HepG2 (cell line): Measurements from ENCODE around the gene NUBP2. TPM values are rescaled to one million over a fixed set of nuclear protein-coding genes. Genes with fewer than 3 reads are reported as not detected.
A peak's percentile ranks its signal among the peaks of the same experiment; 100 is the strongest.

ENCODE experiments used
- FOXA1 ChIP-seq, 2 experiments: fragments of 450-650 bp in 1 of 2; sonication (generic) in 1 of 2; formaldehyde crosslinking in 1 of 2; IDR thresholded peaks; 2 replicates each; pipeline versions ENCODE4 v1.4.0 to v1.6.1; 2016 to 2020; ENCODE audit warnings: missing genetic modification reagents in 1 of 2
- HOXA3 ChIP-seq: sonication (generic); formaldehyde crosslinking; IDR thresholded peaks from 2 replicates; pipeline ENCODE4 v1.5.0; 2020; ENCODE audit warnings: missing genetic modification reagents
- KAT8 ChIP-seq: IDR thresholded peaks from 2 replicates; pipeline ENCODE4 v1.6.1; 2016; ENCODE audit warnings: missing genetic modification reagents, missing compliant biosample characterization
- NCOA2 ChIP-seq: sonication (generic); formaldehyde crosslinking; IDR thresholded peaks from 2 replicates; pipeline ENCODE4 v1.8.0; 2022; ENCODE audit warnings: inconsistent platforms
- NFKB2 ChIP-seq: sonication (generic); formaldehyde crosslinking; IDR thresholded peaks from 2 replicates; pipeline ENCODE4 v1.4.0; 2020; ENCODE audit warnings: missing genetic modification reagents, borderline replicate concordance
- SALL1 ChIP-seq: sonication (generic); formaldehyde crosslinking; IDR thresholded peaks from 2 replicates; pipeline ENCODE4 v1.8.0; 2022; ENCODE audit warnings: mild to moderate bottlenecking, missing genetic modification reagents
- SOX6 ChIP-seq, 2 experiments: fragments of 450-650 bp in 1 of 2; sonication (generic) in 1 of 2; formaldehyde crosslinking in 1 of 2; IDR thresholded peaks; 2 replicates each; pipeline versions ENCODE4 v1.4.0 to v1.6.1; 2017 to 2020; ENCODE audit warnings: antibody characterized with exemption in 1 of 2, mild to moderate bottlenecking in 1 of 2, missing genetic modification reagents in 1 of 2
- SPEN ChIP-seq: sonication (generic); formaldehyde crosslinking; IDR thresholded peaks from 2 replicates; pipeline ENCODE4 v1.5.1; 2020; ENCODE audit warnings: low read depth, mild to moderate bottlenecking, missing genetic modification reagents
- ZNF101 ChIP-seq: sonication (generic); formaldehyde crosslinking; IDR thresholded peaks from 2 replicates; pipeline ENCODE4 v1.4.0; 2020; ENCODE audit warnings: mild to moderate bottlenecking, low read depth, missing genetic modification reagents, borderline replicate concordance
- ZNF136 ChIP-seq: sonication (generic); formaldehyde crosslinking; IDR thresholded peaks from 2 replicates; pipeline ENCODE4 v1.8.1; 2022; ENCODE audit warnings: low read depth, mild to moderate bottlenecking, moderate library complexity, missing genetic modification reagents
- polyA plus RNA-seq, 8 experiments: library from polyadenylated mRNA; depleted of rRNA in 3 of 8; stranded (reverse) in 7 of 8; unstranded in 1 of 8; fragments of >200 nt; fragmentation: Illumina TruSeq in 4 of 8; extraction: Trizol in 4 of 8; gene quantifications; 2 replicates each; pipeline versions ENCODE4 v1.2.1 to v1.2.3, GENCODE V29; 2011 to 2016; ENCODE audit warnings: low read depth in 4 of 8, missing spikeins in 1 of 8, mixed read lengths in 1 of 8; ENCODE audit not compliant: insufficient read depth in 1 of 8
- total RNA-seq, 5 experiments: library from RNA; depleted of rRNA; stranded (reverse); fragments of >200 nt; fragmentation: Illumina TruSeq; extraction: Trizol; gene quantifications; 2 replicates each; pipeline ENCODE4 v1.2.3, GENCODE V29; 2016; ENCODE audit warnings: low read depth in 1 of 5
- TF ChIP-seq, protein P1 (sequence below): sonication (generic); formaldehyde crosslinking; IDR thresholded peaks from 2 replicates; pipeline ENCODE4 v1.4.0; 2020; ENCODE audit warnings: mild to moderate bottlenecking, missing genetic modification reagents
- TF ChIP-seq, protein P2 (sequence below): sonication (generic); formaldehyde crosslinking; IDR thresholded peaks from 2 replicates; pipeline ENCODE4 v1.4.0; 2020; ENCODE audit warnings: low read depth, mild to moderate bottlenecking, missing genetic modification reagents
- TF ChIP-seq, protein P3 (sequence below), 2 experiments: sonication (generic) in 1 of 2; formaldehyde crosslinking in 1 of 2; IDR thresholded peaks; 2 replicates each; pipeline versions ENCODE4 v1.4.0 to v1.6.1; 2016 to 2020; ENCODE audit warnings: borderline replicate concordance in 1 of 2, low read depth in 1 of 2, mild to moderate bottlenecking in 1 of 2, missing genetic modification reagents in 1 of 2
- TF ChIP-seq, protein P4 (sequence below): sonication (generic); formaldehyde crosslinking; conservative IDR thresholded peaks from 2 replicates; pipeline ENCODE4 v1.4.0; 2020; ENCODE audit warnings: missing genetic modification reagents
- TF ChIP-seq, protein P5 (sequence below): sonication (generic); formaldehyde crosslinking; IDR thresholded peaks from 2 replicates; pipeline ENCODE4 v1.4.0; 2020; ENCODE audit warnings: missing genetic modification reagents

The NUBP2 gene
- total and polyA plus RNA-seq, 2 of the 13 experiments (the other 11 are each of a cell fraction or from before 2014, with no cell fraction given) = 25.7 to 61.5 TPM

DNA sequence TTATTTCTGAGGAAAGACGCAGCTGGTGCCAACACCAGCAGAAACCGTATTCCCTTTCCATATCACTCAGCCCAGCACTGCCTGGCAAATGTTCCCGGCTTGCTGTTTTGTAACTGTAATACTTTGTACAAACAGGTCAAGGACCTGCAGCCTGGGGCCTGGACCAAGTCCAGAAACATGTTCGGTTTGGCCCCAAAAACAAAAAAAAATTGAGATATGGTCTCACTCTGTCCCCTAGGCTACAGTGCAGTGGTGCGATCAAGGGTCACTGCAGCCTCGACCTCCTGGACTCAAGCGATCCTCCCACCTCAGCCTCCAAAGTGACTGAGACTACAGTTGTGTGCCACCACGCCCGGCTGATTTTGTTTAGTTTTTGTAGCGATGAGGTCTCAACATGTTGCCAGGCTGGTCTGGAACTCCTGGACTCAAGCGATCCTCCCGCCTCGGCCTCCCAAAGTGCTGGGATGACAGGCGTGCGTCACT, 42.7 kb downstream of the NUBP2 start (continued):
- TF ChIP-seq, protein P1, sequence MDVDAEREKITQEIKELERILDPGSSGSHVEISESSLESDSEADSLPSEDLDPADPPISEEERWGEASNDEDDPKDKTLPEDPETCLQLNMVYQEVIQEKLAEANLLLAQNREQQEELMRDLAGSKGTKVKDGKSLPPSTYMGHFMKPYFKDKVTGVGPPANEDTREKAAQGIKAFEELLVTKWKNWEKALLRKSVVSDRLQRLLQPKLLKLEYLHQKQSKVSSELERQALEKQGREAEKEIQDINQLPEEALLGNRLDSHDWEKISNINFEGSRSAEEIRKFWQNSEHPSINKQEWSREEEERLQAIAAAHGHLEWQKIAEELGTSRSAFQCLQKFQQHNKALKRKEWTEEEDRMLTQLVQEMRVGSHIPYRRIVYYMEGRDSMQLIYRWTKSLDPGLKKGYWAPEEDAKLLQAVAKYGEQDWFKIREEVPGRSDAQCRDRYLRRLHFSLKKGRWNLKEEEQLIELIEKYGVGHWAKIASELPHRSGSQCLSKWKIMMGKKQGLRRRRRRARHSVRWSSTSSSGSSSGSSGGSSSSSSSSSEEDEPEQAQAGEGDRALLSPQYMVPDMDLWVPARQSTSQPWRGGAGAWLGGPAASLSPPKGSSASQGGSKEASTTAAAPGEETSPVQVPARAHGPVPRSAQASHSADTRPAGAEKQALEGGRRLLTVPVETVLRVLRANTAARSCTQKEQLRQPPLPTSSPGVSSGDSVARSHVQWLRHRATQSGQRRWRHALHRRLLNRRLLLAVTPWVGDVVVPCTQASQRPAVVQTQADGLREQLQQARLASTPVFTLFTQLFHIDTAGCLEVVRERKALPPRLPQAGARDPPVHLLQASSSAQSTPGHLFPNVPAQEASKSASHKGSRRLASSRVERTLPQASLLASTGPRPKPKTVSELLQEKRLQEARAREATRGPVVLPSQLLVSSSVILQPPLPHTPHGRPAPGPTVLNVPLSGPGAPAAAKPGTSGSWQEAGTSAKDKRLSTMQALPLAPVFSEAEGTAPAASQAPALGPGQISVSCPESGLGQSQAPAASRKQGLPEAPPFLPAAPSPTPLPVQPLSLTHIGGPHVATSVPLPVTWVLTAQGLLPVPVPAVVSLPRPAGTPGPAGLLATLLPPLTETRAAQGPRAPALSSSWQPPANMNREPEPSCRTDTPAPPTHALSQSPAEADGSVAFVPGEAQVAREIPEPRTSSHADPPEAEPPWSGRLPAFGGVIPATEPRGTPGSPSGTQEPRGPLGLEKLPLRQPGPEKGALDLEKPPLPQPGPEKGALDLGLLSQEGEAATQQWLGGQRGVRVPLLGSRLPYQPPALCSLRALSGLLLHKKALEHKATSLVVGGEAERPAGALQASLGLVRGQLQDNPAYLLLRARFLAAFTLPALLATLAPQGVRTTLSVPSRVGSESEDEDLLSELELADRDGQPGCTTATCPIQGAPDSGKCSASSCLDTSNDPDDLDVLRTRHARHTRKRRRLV (CRISPR knock-in tag) = 0 out of 2 replicates have a peak, but pooled peaks have one; percentile 48
- TF ChIP-seq FOXA1 (IDR thresholded peaks at IDR 0.05) (no peak), FOXA1 (CRISPR knock-in tag; IDR thresholded peaks at IDR 0.05) (peak; percentile 30; the same call in 1 of the 2 replicates), SPEN (0 out of 2 replicates have a peak, but pooled peaks have one; percentile 29), ZNF136 (CRISPR knock-in tag) (peak; percentile 59; the same call in 1 of the 2 replicates), KAT8 (CRISPR knock-in tag) (0 out of 2 replicates have a peak, but pooled peaks have one; percentile 22), HOXA3 (CRISPR knock-in tag) (peak; percentile 58), SOX6 (IDR thresholded peaks at IDR 0.05) (no peak), SOX6 (CRISPR knock-in tag; IDR thresholded peaks at IDR 0.05) (peak; percentile 75), ZNF101 (CRISPR knock-in tag) (no peak), NFKB2 (CRISPR knock-in tag) (peak; percentile 27; the same call in 1 of the 2 replicates), SALL1 (CRISPR knock-in tag) (peak; percentile 79), NCOA2 (CRISPR knock-in tag) (peak; percentile 59)
- TF ChIP-seq, protein P2, sequence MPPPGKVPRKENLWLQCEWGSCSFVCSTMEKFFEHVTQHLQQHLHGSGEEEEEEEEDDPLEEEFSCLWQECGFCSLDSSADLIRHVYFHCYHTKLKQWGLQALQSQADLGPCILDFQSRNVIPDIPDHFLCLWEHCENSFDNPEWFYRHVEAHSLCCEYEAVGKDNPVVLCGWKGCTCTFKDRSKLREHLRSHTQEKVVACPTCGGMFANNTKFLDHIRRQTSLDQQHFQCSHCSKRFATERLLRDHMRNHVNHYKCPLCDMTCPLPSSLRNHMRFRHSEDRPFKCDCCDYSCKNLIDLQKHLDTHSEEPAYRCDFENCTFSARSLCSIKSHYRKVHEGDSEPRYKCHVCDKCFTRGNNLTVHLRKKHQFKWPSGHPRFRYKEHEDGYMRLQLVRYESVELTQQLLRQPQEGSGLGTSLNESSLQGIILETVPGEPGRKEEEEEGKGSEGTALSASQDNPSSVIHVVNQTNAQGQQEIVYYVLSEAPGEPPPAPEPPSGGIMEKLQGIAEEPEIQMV (CRISPR knock-in tag) = peak; percentile 48; the same call in 1 of the 2 replicates
- TF ChIP-seq, protein P3, sequence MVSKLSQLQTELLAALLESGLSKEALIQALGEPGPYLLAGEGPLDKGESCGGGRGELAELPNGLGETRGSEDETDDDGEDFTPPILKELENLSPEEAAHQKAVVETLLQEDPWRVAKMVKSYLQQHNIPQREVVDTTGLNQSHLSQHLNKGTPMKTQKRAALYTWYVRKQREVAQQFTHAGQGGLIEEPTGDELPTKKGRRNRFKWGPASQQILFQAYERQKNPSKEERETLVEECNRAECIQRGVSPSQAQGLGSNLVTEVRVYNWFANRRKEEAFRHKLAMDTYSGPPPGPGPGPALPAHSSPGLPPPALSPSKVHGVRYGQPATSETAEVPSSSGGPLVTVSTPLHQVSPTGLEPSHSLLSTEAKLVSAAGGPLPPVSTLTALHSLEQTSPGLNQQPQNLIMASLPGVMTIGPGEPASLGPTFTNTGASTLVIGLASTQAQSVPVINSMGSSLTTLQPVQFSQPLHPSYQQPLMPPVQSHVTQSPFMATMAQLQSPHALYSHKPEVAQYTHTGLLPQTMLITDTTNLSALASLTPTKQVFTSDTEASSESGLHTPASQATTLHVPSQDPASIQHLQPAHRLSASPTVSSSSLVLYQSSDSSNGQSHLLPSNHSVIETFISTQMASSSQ (IDR thresholded peaks at IDR 0.05; ENCODE audit: low read depth) = no peak
- TF ChIP-seq, protein P3 (CRISPR knock-in tag; IDR thresholded peaks at IDR 0.05; ENCODE audit: borderline replicate concordance) = peak; percentile 42; the same call in 1 of the 2 replicates
- TF ChIP-seq, protein P4, sequence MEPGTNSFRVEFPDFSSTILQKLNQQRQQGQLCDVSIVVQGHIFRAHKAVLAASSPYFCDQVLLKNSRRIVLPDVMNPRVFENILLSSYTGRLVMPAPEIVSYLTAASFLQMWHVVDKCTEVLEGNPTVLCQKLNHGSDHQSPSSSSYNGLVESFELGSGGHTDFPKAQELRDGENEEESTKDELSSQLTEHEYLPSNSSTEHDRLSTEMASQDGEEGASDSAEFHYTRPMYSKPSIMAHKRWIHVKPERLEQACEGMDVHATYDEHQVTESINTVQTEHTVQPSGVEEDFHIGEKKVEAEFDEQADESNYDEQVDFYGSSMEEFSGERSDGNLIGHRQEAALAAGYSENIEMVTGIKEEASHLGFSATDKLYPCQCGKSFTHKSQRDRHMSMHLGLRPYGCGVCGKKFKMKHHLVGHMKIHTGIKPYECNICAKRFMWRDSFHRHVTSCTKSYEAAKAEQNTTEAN = peak; percentile 55
- TF ChIP-seq, protein P5, sequence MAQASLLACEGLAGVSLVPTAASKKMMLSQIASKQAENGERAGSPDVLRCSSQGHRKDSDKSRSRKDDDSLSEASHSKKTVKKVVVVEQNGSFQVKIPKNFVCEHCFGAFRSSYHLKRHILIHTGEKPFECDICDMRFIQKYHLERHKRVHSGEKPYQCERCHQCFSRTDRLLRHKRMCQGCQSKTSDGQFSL (CRISPR knock-in tag) = no peak
